ENCODE data around the gene POLG.

Gene POLG

GRCh38 chr15:89334510-89335297 is at the start of gene POLG:
POLG (minus strand) TSS chr15:89334824; CDS start chr15:89333754, 1,070 bp downstream.
- DNase-seq (ENCODE audit: low read depth) = peak; percentile 98

DNA sequence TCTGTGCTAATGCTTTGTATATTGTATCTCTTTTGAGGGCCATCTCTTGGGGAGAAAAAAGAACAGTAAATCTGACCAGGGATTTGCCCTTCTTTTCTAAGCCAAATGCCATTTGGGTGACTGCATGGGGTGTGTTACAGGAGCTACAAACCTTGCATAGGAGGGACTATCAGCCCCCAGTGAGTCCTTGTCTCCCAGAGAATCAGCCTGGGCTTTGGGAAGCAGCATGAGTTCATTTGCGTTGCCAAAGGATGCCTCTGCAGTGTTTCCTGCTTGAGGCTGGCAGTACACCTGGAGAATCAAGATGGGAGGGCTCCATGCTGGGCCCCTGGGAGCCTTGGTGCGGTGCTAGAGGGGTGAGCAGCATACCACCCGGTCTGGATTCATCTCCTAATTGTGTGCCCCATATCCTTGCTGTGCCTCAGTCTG is 49.6 kb upstream of the POLG start:
- DNase-seq (ENCODE audit: low read depth) = no peak

DNA sequence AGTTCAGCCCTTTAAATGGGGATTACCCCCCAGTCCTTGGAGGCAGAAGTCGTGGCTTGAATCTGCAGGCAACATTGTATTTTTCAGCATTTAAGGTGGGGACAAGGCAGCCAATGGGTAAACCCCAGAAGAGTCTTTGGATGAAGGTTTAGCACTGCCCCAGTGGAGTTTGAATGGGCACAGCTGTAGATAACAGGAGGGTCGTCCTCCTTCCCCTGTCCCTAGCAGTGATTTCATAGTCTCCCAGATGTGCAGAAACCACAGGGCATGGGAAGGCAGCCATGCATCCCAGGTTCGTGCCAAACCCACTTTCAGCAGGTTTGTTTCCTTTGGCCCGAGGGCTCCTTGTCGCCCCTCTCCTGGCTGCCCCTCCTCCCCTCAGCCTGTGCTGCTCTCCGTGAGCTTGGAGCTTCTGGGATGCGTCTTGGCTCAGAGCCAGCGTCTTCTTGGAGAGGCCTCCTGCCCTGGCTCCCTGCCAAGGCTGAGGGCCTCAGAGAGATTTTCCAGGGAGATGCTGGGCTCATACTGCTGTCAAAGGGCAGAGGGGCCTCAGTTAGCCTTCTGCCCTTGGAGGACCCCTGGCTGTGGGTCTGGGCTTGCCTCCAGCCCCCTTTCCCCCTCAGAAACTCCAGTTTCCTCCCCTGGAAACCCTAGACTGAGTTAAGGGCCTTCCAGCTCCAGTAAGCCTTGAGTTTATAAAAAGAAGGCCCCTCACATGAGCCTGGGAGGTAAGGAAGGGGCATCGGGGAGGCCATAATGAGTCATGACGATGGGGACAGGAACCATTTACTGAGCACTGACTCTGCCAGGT is 48.9 kb upstream of the POLG start:
- no peak for DNase-seq (ENCODE audit: low read depth)

GRCh38 chr15:89381888-89382686 is 47.5 kb upstream of the POLG start:
- no peak for DNase-seq (ENCODE audit: low read depth)

GRCh38 chr15:89381331-89381730 is 46.7 kb upstream of the POLG start:
- DNase-seq (ENCODE audit: low read depth) = no peak

DNA sequence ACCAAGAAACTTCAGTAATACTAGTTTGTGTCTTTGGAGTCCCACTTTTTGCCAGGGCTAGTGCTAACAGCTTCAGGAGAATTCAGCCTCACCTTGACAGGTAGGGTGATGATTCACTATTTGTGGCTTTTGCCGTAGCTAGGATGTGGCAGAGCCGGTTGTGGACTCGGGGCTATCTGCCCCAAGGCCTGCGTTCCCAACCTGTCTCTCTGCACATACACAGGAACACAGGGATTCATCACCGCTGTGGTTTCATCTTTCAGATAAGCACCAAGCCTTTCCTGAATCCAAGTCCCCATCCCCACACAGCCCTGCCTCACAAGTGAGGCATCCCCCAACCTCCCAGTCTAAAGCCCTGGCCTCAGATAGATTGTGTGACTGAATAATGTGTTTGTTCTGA is 45.2 kb upstream of the POLG start:
- DNase-seq (ENCODE audit: low read depth) = no peak

- no peak for DNase-seq (ENCODE audit: low read depth)
Observed at GRCh38 chr15:89379251-89379695, 44.6 kb upstream of the POLG start.

DNA sequence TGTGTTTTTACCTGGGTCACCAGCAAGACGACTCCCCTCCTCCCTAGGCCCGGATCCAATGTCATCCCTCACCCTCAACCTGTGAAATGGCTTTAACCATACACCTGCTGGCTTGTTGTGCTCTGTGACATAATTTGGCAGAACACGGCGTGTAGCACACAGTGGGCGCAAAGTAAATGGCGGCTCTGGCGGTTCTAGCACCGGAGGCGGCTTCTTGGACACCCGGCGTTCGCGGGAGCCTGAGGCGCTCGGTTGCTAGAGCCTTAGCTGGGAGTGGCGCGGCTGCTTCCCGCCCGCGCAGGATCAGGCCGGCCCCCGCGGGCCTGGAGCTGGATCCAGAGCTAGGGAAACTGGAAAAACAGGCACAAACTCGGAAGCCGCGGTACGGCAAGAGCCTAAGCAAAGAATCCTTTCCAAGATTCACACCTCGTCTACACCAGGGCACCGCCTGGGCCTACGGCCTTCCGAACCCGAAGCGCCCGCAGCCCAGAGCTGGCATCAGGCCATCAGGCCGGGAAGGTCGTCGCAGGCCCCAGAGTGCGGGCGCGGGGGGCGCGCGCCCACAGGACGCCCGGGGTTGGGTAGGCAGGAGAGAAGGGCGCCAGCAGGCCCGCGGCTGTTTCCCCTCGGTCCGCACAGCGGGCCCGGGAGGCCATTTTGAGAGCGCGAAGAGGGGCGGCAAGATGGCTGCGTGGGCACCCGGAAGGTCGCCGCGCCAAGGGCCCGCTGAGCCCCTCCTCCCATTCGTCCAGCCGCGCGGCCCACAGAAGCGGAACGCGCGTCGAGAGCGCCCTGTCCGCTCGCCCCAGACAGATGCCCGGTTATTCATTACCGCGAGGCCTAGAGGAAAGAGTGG is 43.9 kb upstream of the POLG start:
- DNase-seq (ENCODE audit: low read depth) = no peak

- DNase-seq (ENCODE audit: low read depth) = no peak
Observed at GRCh38 chr15:89377842-89378295, 43.2 kb upstream of the POLG start.

DNA sequence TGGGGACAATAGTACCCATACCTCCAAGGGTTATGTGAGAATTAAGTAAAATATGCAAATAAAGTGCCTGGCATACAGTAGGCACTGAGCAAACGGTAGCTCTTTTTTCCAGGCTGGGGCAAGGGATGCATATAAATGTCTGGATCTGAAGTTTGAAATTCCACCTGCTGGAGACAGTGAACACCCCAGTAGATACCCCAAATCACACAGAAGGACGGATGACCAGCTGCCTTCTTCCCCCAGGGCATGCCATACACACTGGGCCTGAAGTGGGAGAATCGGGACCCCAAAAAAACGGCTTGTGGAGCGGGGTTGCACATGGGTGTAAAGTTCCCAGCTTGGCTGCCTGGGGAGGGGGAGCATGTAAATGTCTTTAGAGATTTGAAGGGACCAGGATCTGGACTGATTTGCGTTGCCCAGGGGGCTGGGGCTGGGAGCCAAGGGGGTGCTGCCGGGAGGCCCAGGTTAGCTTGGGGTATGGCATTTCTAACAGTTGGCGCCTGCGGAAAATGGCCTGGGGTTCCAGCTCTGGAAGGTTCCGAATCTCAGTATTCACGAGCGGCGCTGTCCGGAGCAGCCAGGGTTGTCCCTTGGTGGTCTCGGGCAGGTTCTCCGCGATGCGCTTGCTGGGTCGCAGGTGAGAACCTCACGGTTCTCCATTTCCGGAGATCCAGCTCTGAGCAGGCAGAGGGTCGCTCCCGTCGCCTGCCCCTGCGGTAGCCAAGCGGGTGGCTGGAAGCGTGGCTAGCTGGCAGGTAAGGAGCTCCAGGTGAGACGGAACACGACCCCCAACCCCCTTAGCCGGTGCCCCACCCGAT is 42.6 kb upstream of the POLG start:
- DNase-seq (ENCODE audit: low read depth) = no peak

DNA sequence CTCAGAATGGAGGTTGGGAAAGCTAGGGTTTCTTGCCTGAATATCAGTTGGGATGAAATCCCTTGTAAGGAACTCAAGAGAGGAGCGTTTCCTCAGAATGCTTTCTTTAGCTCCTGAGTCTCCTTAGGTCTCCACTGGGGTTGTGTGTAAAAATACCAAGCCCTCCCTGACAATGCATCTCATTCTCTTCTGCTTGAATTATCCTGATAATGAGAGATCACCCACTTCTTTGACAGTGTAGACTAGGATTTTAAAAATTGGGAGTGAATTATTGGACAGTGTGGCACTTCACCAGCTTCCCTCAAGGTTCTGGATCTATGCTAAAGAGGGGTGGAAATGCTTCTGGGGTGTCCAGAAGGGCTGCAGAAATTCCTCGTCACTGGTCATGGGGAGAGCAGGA is 41.8 kb upstream of the POLG start:
- DNase-seq (ENCODE audit: low read depth) = no peak

GRCh38 chr15:89375093-89376005 is 40.7 kb upstream of the POLG start:
- no peak for DNase-seq (ENCODE audit: low read depth)

DNA sequence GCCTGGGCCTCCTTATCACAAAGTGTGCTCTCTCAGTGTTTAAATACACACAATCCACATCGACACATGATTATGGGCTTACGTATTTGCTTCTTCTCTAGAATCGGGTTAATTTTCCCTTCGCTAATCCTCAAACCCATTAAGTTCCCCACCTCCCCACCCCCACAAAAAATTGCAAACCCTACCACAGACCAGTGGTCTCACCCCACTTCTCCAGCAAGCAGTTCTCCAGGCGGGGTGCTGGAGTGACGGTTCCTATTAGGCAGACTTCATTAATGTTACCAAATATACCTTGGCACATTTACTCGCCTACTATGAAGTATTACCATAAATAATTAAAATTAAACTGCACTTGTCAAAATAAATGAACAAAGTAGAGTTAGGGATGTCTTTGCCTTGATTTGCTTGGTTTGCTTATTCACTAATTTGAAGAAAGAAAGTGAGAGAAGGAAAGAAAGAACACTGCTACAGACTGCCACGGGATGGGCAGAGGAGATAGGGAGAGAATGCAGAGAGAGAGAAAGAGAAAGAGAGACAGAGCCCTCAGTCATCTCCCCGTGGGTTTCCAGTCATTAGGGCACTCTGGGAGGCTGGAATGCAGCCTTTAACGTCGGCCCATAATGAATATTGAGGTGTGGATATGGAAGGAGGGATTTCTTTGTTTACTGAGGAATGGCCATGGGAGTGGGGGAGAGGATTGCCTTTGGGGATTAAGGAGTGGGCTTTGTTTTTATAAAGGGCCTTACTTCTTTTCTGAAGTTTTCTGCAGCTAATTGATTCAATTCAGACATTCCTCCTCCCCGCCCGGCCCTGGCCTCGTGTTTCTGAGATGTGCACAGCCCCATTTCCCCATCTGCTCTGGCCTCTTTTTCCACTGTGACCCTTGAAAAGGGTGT is 39.7 kb upstream of the POLG start:
- DNase-seq (ENCODE audit: low read depth) = no peak

- DNase-seq (ENCODE audit: low read depth) = no peak
Observed at GRCh38 chr15:89372069-89372935, 37.7 kb upstream of the POLG start.

- no peak for DNase-seq (ENCODE audit: low read depth)
Observed at GRCh38 chr15:89371228-89372044, 36.8 kb upstream of the POLG start.

GRCh38 chr15:89370978-89371227 is 36.3 kb upstream of the POLG start:
- no peak for DNase-seq (ENCODE audit: low read depth)

Measured in stimulated activated CD8-positive, alpha-beta memory T cell treated with anti-CD3 and anti-CD28 coated beads, Interleukin-12 subunit alpha, Interleukin-12 subunit beta, amount 100 ng/mL, for 4 hours (primary cell).